ENCODE results near the gene ABCB1. TPM values are rescaled to one million over a fixed set of nuclear protein-coding genes. Genes with fewer than 3 reads are reported as not detected.

The ABCB1 gene
- total RNA-seq, 1 donor, result not detected

GRCh38 chr7:87561102-87561501, 39.6 kb downstream of the ABCB1 start:
- Histone ChIP-seq H4K20me1 (ENCODE audit: insufficient read depth, low read length) (no peaks in the 10 kb centered on the region), H3K4me3 (ENCODE audit: insufficient read depth, low read length) (no peak overlapping the region), H3K36me3 (ENCODE audit: insufficient read depth, low read length) (no peaks in the 10 kb centered on the region), H3K27me3 (ENCODE audit: insufficient read depth, low read length) (no peaks in the 10 kb centered on the region), H2AFZ (ENCODE audit: low read length) (no peak overlapping the region), H3K4me2 (ENCODE audit: insufficient read depth, low read length) (no peak overlapping the region), H3K79me2 (ENCODE audit: insufficient read depth, low read length) (no peaks in the 10 kb centered on the region), H3K27ac (ENCODE audit: low read depth, low read length) (no peak overlapping the region), H3K9me3 (ENCODE audit: low read depth, low read length) (no peaks in the 10 kb centered on the region), H3K4me1 (ENCODE audit: insufficient read depth, low read length) (no peaks in the 10 kb centered on the region)
- no peak for TF ChIP-seq CTCF (IDR thresholded peaks at IDR 0.05; ENCODE audit: extremely low read depth, low read depth, low read length)
- no peak for DNase-seq (ENCODE audit: insufficient read length, low spot score, missing footprints)

- no peak overlapping the region for H3K4me3 ChIP-seq (ENCODE audit: insufficient read depth, low read length)
- H3K4me2 ChIP-seq (ENCODE audit: insufficient read depth, low read length), result no peak overlapping the region
- no peak overlapping the region for H3K27ac ChIP-seq (ENCODE audit: low read depth, low read length)
- H2AFZ ChIP-seq (ENCODE audit: low read length), result no peak overlapping the region
- H3K4me1 ChIP-seq (ENCODE audit: insufficient read depth, low read length), result no peaks in the 10 kb centered on the region
- H4K20me1 ChIP-seq (ENCODE audit: insufficient read depth, low read length), result no peaks in the 10 kb centered on the region
- no peak for TF ChIP-seq CTCF (IDR thresholded peaks at IDR 0.05; ENCODE audit: extremely low read depth, low read depth, low read length)
- no peaks in the 10 kb centered on the region for H3K79me2 ChIP-seq (ENCODE audit: insufficient read depth, low read length)
- DNase-seq (ENCODE audit: insufficient read length, low spot score, missing footprints), result no peak
- no peaks in the 10 kb centered on the region for H3K36me3 ChIP-seq (ENCODE audit: insufficient read depth, low read length)
- H3K27me3 ChIP-seq (ENCODE audit: insufficient read depth, low read length), result no peaks in the 10 kb centered on the region
- H3K9me3 ChIP-seq (ENCODE audit: low read depth, low read length), result no peaks in the 10 kb centered on the region
Observed at GRCh38 chr7:87552351-87552900, 48.3 kb downstream of the ABCB1 start.

GRCh38 chr7:87548123-87548919, 52.4 kb downstream of the ABCB1 start:
- DNase-seq (ENCODE audit: insufficient read length, low spot score, missing footprints), result no peak
- Histone ChIP-seq H3K27ac (ENCODE audit: low read depth, low read length) (no peak overlapping the region), H3K4me3 (ENCODE audit: insufficient read depth, low read length) (no peak overlapping the region), H3K79me2 (ENCODE audit: insufficient read depth, low read length) (no peaks in the 10 kb centered on the region), H4K20me1 (ENCODE audit: insufficient read depth, low read length) (no peaks in the 10 kb centered on the region), H3K9me3 (ENCODE audit: low read depth, low read length) (no peaks in the 10 kb centered on the region), H3K27me3 (ENCODE audit: insufficient read depth, low read length) (no peaks in the 10 kb centered on the region), H3K4me2 (ENCODE audit: insufficient read depth, low read length) (no peak overlapping the region), H2AFZ (ENCODE audit: low read length) (no peak overlapping the region), H3K36me3 (ENCODE audit: insufficient read depth, low read length) (no peaks in the 10 kb centered on the region), H3K4me1 (ENCODE audit: insufficient read depth, low read length) (no peaks in the 10 kb centered on the region)
- no peak for TF ChIP-seq CTCF (IDR thresholded peaks at IDR 0.05; ENCODE audit: extremely low read depth, low read depth, low read length)

GRCh38 chr7:87545760-87546159, 54.9 kb downstream of the ABCB1 start:
- Histone ChIP-seq H3K27ac (ENCODE audit: low read depth, low read length) (no peak overlapping the region), H3K4me2 (ENCODE audit: insufficient read depth, low read length) (no peak overlapping the region), H3K4me3 (ENCODE audit: insufficient read depth, low read length) (no peak overlapping the region), H2AFZ (ENCODE audit: low read length) (no peak overlapping the region), H3K79me2 (ENCODE audit: insufficient read depth, low read length) (no peaks in the 10 kb centered on the region), H3K36me3 (ENCODE audit: insufficient read depth, low read length) (no peaks in the 10 kb centered on the region), H4K20me1 (ENCODE audit: insufficient read depth, low read length) (no peaks in the 10 kb centered on the region), H3K9me3 (ENCODE audit: low read depth, low read length) (no peaks in the 10 kb centered on the region), H3K27me3 (ENCODE audit: insufficient read depth, low read length) (no peaks in the 10 kb centered on the region), H3K4me1 (ENCODE audit: insufficient read depth, low read length) (no peaks in the 10 kb centered on the region)
- no peak for TF ChIP-seq CTCF (IDR thresholded peaks at IDR 0.05; ENCODE audit: extremely low read depth, low read depth, low read length)
- no peak for DNase-seq (ENCODE audit: insufficient read length, low spot score, missing footprints)

Data from osteoblast (primary cell).